ENCODE results near the gene PERM1.
"Not testable (repeated sequence)": the region's sequence is repeated elsewhere in the genome, so short reads cannot be mapped to it uniquely, and the experiment has no call there.

Gene PERM1

GRCh38 chr1:997713-997992 is 15.8 kb upstream of the PERM1 start:
- DNase-seq, result no peak

- DNase-seq, result no peak
These were observed 15.2 kb upstream of the PERM1 start for GRCh38 chr1:996851-997712.

GRCh38 chr1:995665-996633 is 14.1 kb upstream of the PERM1 start:
- no peak for DNase-seq

- DNase-seq, result not testable (repeated sequence)
These were observed 12.7 kb upstream of the PERM1 start for GRCh38 chr1:994546-994945.

GRCh38 chr1:993379-993995 is 11.6 kb upstream of the PERM1 start:
- DNase-seq, result no peak

GRCh38 chr1:992362-992761 is 10.5 kb upstream of the PERM1 start:
- no peak for DNase-seq

GRCh38 chr1:991895-992294 is 10.0 kb upstream of the PERM1 start:
- DNase-seq, result no peak

- not testable (repeated sequence) for DNase-seq
These were observed 9.4 kb upstream of the PERM1 start for GRCh38 chr1:991275-991674.

GRCh38 chr1:988061-988460 is 6.2 kb upstream of the PERM1 start:
- DNase-seq, result not testable (repeated sequence)

- DNase-seq, result no peak
These were observed 3.2 kb upstream of the PERM1 start for GRCh38 chr1:985126-985525.

GRCh38 chr1:984476-984814 is 2.6 kb upstream of the PERM1 start:
- no peak for DNase-seq

GRCh38 chr1:983798-984475 is 2.0 kb upstream of the PERM1 start:
- no peak for DNase-seq

GRCh38 chr1:982765-983436 is 1.0 kb upstream of the PERM1 start:
- DNase-seq, result no peak

GRCh38 chr1:981491-981954 is 370 bp downstream of the PERM1 start:
- DNase-seq, result no peak

- no peak for DNase-seq
These were observed 1.1 kb downstream of the PERM1 start for GRCh38 chr1:980602-981395.

- DNase-seq, result no peak
These were observed 1.7 kb downstream of the PERM1 start for GRCh38 chr1:980137-980571.

- DNase-seq, result no peak
These were observed 2.2 kb downstream of the PERM1 start for GRCh38 chr1:979744-980072.

GRCh38 chr1:978835-979743 is 2.8 kb downstream of the PERM1 start:
- DNase-seq, result no peak

GRCh38 chr1:978069-978834 is 3.6 kb downstream of the PERM1 start:
- no peak for DNase-seq

GRCh38 chr1:976791-977190 is 5.1 kb downstream of the PERM1 start:
- DNase-seq, result not testable (repeated sequence)

Data from DMS153 (cell line).